CD4-positive, alpha-beta T cell (primary cell): ENCODE measurements around the gene ALKBH6. TPM values are rescaled to one million over a fixed set of nuclear protein-coding genes. Genes with fewer than 3 reads are reported as not detected.
"Not testable (repeated sequence)": the region's sequence is repeated elsewhere in the genome, so short reads cannot be mapped to it uniquely, and the experiment has no call there.

Experiments
- ATAC-seq: fragments of 200-7000 bp; cut with Tn5 transposase; one replicate; pipeline ENCODE4 v1.10.0; 2022; ENCODE audit warnings: mild to moderate bottlenecking; ENCODE audit not compliant: poor library complexity
- CTCF ChIA-PET: fragments of 350-600 bp; sonication (Branson Sonifier 250); formaldehyde crosslinking; loops from one replicate; lab custom pipeline; 2021; ENCODE audit warnings: antibody characterized with exemption, inconsistent platforms; lab: Charles Lee
- POLR2A ChIA-PET: fragments of 350-600 bp; sonication (Branson Sonifier 250); formaldehyde crosslinking; loops from one replicate; lab custom pipeline; 2021; ENCODE audit warnings: antibody characterized with exemption, inconsistent platforms; lab: Charles Lee
- DNase-seq, 14 experiments: peaks; one replicate each; pipeline ENCODE4 v3.0.0-alpha.2; 2013 to 2020; ENCODE audit warnings: mixed read lengths in 2 of 14
- H3K27ac ChIP-seq, 2 donors: one replicate each; pipeline versions ENCODE4 v1.5.1 to v1.7.0; 2013; ENCODE audit warnings: low read length in 2 of 2, low read depth in 1 of 2, mild to moderate bottlenecking in 1 of 2
- H3K27me3 ChIP-seq, 2 experiments: 1 replicate in 1 of 2; 2 replicates in 1 of 2; pipeline versions ENCODE4 v1.6.1 to v1.7.0; 2013; ENCODE audit warnings: low read length in 2 of 2, control low read depth in 1 of 2, mild to moderate bottlenecking in 1 of 2, moderate library complexity in 1 of 2; ENCODE audit not compliant: insufficient read depth in 2 of 2, control insufficient read depth in 1 of 2
- H3K36me3 ChIP-seq: one replicate; pipeline ENCODE4 v1.6.1; 2013; ENCODE audit warnings: low read length, control low read depth; ENCODE audit not compliant: insufficient read depth
- H3K4me1 ChIP-seq: one replicate; pipeline ENCODE4 v1.6.1; 2013; ENCODE audit warnings: low read length, control low read depth; ENCODE audit not compliant: insufficient read depth
- H3K4me3 ChIP-seq: one replicate; pipeline ENCODE4 v1.5.1; 2013; ENCODE audit warnings: mild to moderate bottlenecking, low read length, moderate library complexity
- H3K9me3 ChIP-seq, 2 experiments: 1 replicate in 1 of 2; 2 replicates in 1 of 2; pipeline versions ENCODE4 v1.6.1 to v1.7.0; 2013; ENCODE audit warnings: low read length in 2 of 2, mild to moderate bottlenecking in 2 of 2, control low read depth in 1 of 2, moderate library complexity in 1 of 2; ENCODE audit not compliant: control insufficient read depth in 1 of 2, insufficient read depth in 1 of 2
- H3K27ac Mint-ChIP-seq: one replicate; pipeline ENCODE4 v1.8.0; 2020; ENCODE audit warnings: mixed read lengths
- H3K27me3 Mint-ChIP-seq: one replicate; pipeline ENCODE4 v1.8.0; 2021; ENCODE audit warnings: mixed read lengths
- H3K36me3 Mint-ChIP-seq: one replicate; pipeline ENCODE4 v1.8.0; 2021; ENCODE audit warnings: low read depth, mixed read lengths
- H3K4me1 Mint-ChIP-seq: one replicate; pipeline ENCODE4 v1.8.0; 2021; ENCODE audit warnings: low read depth, mixed read lengths
- H3K4me3 Mint-ChIP-seq: one replicate; pipeline ENCODE4 v1.8.0; 2020; ENCODE audit warnings: mild to moderate bottlenecking, mixed read lengths
- H3K9me3 Mint-ChIP-seq: one replicate; pipeline ENCODE4 v1.8.0; 2020; ENCODE audit warnings: mixed read lengths
- CTCF ChIP-seq: fragments of 200-600 bp; IDR thresholded peaks from one replicate; pipeline ENCODE4 v1.8.0; 2022; ENCODE audit warnings: antibody characterized with exemption, mild to moderate bottlenecking
- intact Hi-C, 2 experiments: fragments of 100-400 bp; cut with DNase I in 1 of 2; cut with micrococcal nuclease in 1 of 2; formaldehyde crosslinking; loops; one replicate each; pipeline versions ENCODE4 v1.15.1 to v1.9.0; 2023 to 2025; cut with DNase I, micrococcal nuclease
- total RNA-seq, 174 experiments: library from RNA in 2 of 174; stranded (reverse) in 2 of 174; gene quantifications; one replicate each; pipeline ENCODE4 v1.2.3 and lab custom pipeline; 2021 to 2026

Gene ALKBH6
- total RNA-seq, 2 experiments from 2014 or later: 38.1 to 41.8 TPM

GRCh38 chr19:36043952-36044351 is 29.9 kb upstream of the ALKBH6 start:
- no peaks in the 10 kb centered on the region for H3K4me1 Mint-ChIP-seq
- TF ChIP-seq CTCF: no peak
- intact Hi-C loops: no loop called here
- H3K27ac Mint-ChIP-seq: no peak overlapping the region
- no peaks in the 10 kb centered on the region for H3K9me3 Mint-ChIP-seq
- no peaks in the 10 kb centered on the region for H3K4me1 ChIP-seq
- no peak overlapping the region for H3K4me3 Mint-ChIP-seq
- ChIA-PET POLR2A (no interaction called here), CTCF (no interaction called here)
- no peaks in the 10 kb centered on the region for H3K9me3 ChIP-seq
- H3K4me3 ChIP-seq: no peak overlapping the region
- DNase-seq (no peak), ATAC-seq (no peak)
- H3K36me3 Mint-ChIP-seq: peaks cover 23% of the 10 kb centered on the region
- no peaks in the 10 kb centered on the region for H3K27me3 ChIP-seq
- H3K36me3 ChIP-seq: peaks cover 3% of the 10 kb centered on the region
- H3K27ac ChIP-seq: no peak overlapping the region
- H3K27me3 Mint-ChIP-seq: no peaks in the 10 kb centered on the region

GRCh38 chr19:36041831-36042230 is 27.8 kb upstream of the ALKBH6 start:
- Mint-ChIP-seq H3K4me3 (no peak overlapping the region), H3K4me1 (peaks cover 7% of the 10 kb centered on the region), H3K36me3 (peaks cover 23% of the 10 kb centered on the region), H3K27me3 (no peaks in the 10 kb centered on the region), H3K9me3 (no peaks in the 10 kb centered on the region), H3K27ac (no peak overlapping the region)
- TF ChIP-seq CTCF: no peak
- no peaks in the 10 kb centered on the region for H3K27me3 ChIP-seq
- ChIA-PET CTCF (no interaction called here), POLR2A (no interaction called here)
- ATAC-seq (no peak), DNase-seq (no peak)
- intact Hi-C loops: no loop called here
- no peaks in the 10 kb centered on the region for H3K9me3 ChIP-seq
- peaks cover 8% of the 10 kb centered on the region for H3K4me1 ChIP-seq
- peaks cover 3% of the 10 kb centered on the region for H3K36me3 ChIP-seq
- H3K27ac ChIP-seq: no peak overlapping the region
- H3K4me3 ChIP-seq: no peak overlapping the region

DNA sequence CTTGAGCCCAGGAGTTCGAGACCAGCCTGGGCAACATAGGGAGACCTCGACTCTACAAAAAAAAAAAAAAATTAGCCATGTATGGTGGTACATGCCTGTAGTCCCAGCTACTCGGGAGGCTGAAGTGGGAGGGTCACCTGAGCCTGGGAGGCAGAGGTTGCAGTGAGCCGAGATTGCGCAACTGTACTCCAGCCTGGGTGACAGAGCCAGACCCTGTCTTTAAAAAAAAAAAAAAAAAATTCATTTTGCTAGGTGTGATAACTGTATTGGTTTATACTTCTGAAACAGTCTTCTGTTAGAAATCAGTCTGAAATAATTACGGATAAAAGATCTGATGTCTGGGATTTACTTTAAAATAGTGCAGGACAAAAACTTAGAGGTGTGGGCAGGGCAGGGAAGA is 27.1 kb upstream of the ALKBH6 start:
- DNase-seq, H3K36me3 ChIP-seq, H3K27me3 Mint-ChIP-seq, POLR2A ChIA-PET, H3K9me3 Mint-ChIP-seq, H3K27ac ChIP-seq, H3K9me3 ChIP-seq, H3K4me3 Mint-ChIP-seq, intact Hi-C loops, H3K27ac Mint-ChIP-seq, CTCF ChIA-PET, ATAC-seq, H3K4me3 ChIP-seq, H3K27me3 ChIP-seq: not testable (repeated sequence)
- peaks cover 15% of the 10 kb centered on the region for H3K4me1 ChIP-seq
- Mint-ChIP-seq H3K36me3 (peaks cover 17% of the 10 kb centered on the region), H3K4me1 (peaks cover 10% of the 10 kb centered on the region)

DNA sequence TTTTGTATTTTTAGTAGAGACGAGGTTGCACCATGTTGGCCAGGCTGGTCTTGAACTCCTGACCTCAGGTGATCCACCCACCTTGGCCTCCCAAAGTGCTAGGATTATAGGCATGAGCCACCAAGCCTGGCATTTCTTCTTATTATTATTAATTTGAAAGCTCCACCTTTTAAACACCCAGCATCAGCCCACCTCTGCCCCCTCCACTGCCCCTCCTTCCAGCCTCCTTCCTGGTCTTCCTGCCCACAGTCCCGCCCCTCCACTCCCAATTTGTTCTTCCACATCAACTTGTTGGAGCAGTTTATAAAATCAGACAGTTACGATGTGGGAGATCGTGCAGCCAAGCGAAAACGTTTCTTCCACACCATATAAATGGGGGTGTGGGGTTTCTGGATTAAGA is 26.5 kb upstream of the ALKBH6 start:
- Mint-ChIP-seq H3K27me3 (no peaks in the 10 kb centered on the region), H3K9me3 (no peaks in the 10 kb centered on the region), H3K4me3 (no peak overlapping the region), H3K36me3 (peaks cover 11% of the 10 kb centered on the region), H3K27ac (no peak overlapping the region), H3K4me1 (peaks cover 16% of the 10 kb centered on the region)
- DNase-seq (no peak), ATAC-seq (no peak)
- no peak overlapping the region for H3K27ac ChIP-seq
- POLR2A ChIA-PET: no interaction called here
- no peaks in the 10 kb centered on the region for H3K27me3 ChIP-seq
- H3K36me3 ChIP-seq: peaks cover 3% of the 10 kb centered on the region
- CTCF ChIA-PET: no interaction called here
- intact Hi-C loops: no loop called here
- peaks cover 21% of the 10 kb centered on the region for H3K4me1 ChIP-seq
- no peaks in the 10 kb centered on the region for H3K9me3 ChIP-seq
- H3K4me3 ChIP-seq: no peak overlapping the region
- no peak for TF ChIP-seq CTCF
